Erythroblast (primary cell): Measurements from ENCODE around the gene MEF2C.

Source experiments
- GATA1 ChIP-seq: IDR thresholded peaks from 2 replicates; pipeline ENCODE4 v1.6.1; 2011; ENCODE audit warnings: low read depth, mild to moderate bottlenecking, control low read depth, low read length, moderate library complexity
- POLR2A ChIP-seq: IDR thresholded peaks from 2 replicates; pipeline ENCODE4 v1.6.1; 2011; ENCODE audit warnings: mild to moderate bottlenecking, low read length

DNA sequence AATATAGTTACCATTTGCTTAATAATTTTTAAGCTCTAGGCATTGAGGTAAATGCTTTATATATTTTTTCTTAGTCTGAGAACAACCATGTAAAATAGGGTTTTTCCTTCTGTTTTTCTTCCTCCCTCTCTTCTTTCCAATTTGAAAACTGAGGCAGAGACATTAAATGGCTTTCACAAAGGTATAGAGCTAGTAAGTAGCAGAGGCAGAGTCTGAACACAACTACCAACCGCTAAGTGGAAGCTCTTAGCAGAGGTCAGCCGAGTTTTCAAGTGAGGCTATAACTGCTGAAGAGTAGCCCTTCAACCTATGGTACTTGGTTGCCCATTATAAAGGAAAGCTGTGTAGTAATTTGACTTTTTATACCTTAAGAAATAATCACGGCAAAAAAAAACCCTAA is 187.1 kb downstream of the MEF2C start:
- TF ChIP-seq POLR2A (no peak), GATA1 (no peak)
